ENCODE measurements around the gene NOS1. TPM values are rescaled to one million over a fixed set of nuclear protein-coding genes. Genes with fewer than 3 reads are reported as not detected.
A peak's percentile ranks its signal among the peaks of the same experiment; 100 is the strongest.

The NOS1 gene
- total RNA-seq, 1 donor from 2014 or later, result 0.11 TPM

GRCh38 chr12:117342247-117342646 is 19.2 kb downstream of the NOS1 start:
- Histone ChIP-seq H3K4me2 (no peak overlapping the region), H3K9me3 (ENCODE audit: low read depth) (no peaks in the 10 kb centered on the region), H3F3A (ENCODE audit: low read depth) (no peaks in the 10 kb centered on the region), H3K4me1 (no peaks in the 10 kb centered on the region), H3K36me3 (no peaks in the 10 kb centered on the region), H2AFZ (replicated peaks) (no peak overlapping the region), H3K4me3 (no peak overlapping the region), H4K20me1 (ENCODE audit: low read depth) (no peaks in the 10 kb centered on the region), H3K27me3 (no peaks in the 10 kb centered on the region), H3K79me2 (ENCODE audit: low read depth) (no peaks in the 10 kb centered on the region), H3K9ac (no peak overlapping the region), H3K27ac (no peak overlapping the region)
- Mint-ChIP-seq H3K4me3 (no peak overlapping the region), H3K27ac (no peak overlapping the region), H3K4me1 (no peaks in the 10 kb centered on the region), H3K9me3 (no peaks in the 10 kb centered on the region), H3K27me3 (ENCODE audit: insufficient read depth, low read depth) (peaks cover 2% of the 10 kb centered on the region), H3K36me3 (no peaks in the 10 kb centered on the region)
- no peak for DNase-seq (ENCODE audit: low spot score)
- TF ChIP-seq EZH2 (IDR thresholded peaks at IDR 0.05) (no peak), EZH2phosphoT487 (IDR thresholded peaks at IDR 0.05) (no peak), CTCF (IDR thresholded peaks at IDR 0.05) (no peak)

DNA sequence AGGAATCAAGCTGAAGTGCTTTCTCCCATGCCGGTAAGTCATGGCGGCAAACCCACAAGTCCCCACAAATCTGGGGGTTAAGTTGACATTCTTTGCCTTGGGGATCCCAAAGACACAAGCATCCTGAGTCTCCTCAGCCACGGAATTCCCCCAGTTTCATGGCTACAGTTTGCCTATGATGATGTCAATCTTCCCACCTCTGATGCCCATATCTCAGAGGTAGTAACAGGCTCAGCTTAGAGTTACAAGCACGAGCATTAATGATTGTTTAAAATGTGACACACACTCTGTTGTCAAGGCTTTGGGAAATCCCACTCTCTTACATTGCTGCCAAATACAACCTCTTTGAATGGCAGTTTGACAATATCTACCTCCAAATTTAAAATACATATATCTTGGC is 22.3 kb downstream of the NOS1 start:
- no peaks in the 10 kb centered on the region for H3K36me3 Mint-ChIP-seq
- Histone ChIP-seq H3K79me2 (ENCODE audit: low read depth) (no peaks in the 10 kb centered on the region), H2AFZ (replicated peaks) (peak overlapping the region; percentile 54), H4K20me1 (ENCODE audit: low read depth) (no peaks in the 10 kb centered on the region), H3F3A (ENCODE audit: low read depth) (no peaks in the 10 kb centered on the region), H3K36me3 (no peaks in the 10 kb centered on the region), H3K4me2 (no peak overlapping the region), H3K4me3 (no peak overlapping the region), H3K27me3 (no peaks in the 10 kb centered on the region), H3K9ac (no peak overlapping the region), H3K9me3 (ENCODE audit: low read depth) (no peaks in the 10 kb centered on the region), H3K27ac (no peak overlapping the region), H3K4me1 (peaks cover 2% of the 10 kb centered on the region)
- DNase-seq (ENCODE audit: low spot score), result no peak
- TF ChIP-seq EZH2phosphoT487 (IDR thresholded peaks at IDR 0.05) (no peak), EZH2 (IDR thresholded peaks at IDR 0.05) (no peak), CTCF (IDR thresholded peaks at IDR 0.05) (no peak)
- H3K9me3 Mint-ChIP-seq, result no peaks in the 10 kb centered on the region
- no peak overlapping the region for H3K27ac Mint-ChIP-seq
- no peak overlapping the region for H3K4me3 Mint-ChIP-seq
- peaks cover 4% of the 10 kb centered on the region for H3K27me3 Mint-ChIP-seq (ENCODE audit: insufficient read depth, low read depth)
- peaks cover 12% of the 10 kb centered on the region for H3K4me1 Mint-ChIP-seq

DNA sequence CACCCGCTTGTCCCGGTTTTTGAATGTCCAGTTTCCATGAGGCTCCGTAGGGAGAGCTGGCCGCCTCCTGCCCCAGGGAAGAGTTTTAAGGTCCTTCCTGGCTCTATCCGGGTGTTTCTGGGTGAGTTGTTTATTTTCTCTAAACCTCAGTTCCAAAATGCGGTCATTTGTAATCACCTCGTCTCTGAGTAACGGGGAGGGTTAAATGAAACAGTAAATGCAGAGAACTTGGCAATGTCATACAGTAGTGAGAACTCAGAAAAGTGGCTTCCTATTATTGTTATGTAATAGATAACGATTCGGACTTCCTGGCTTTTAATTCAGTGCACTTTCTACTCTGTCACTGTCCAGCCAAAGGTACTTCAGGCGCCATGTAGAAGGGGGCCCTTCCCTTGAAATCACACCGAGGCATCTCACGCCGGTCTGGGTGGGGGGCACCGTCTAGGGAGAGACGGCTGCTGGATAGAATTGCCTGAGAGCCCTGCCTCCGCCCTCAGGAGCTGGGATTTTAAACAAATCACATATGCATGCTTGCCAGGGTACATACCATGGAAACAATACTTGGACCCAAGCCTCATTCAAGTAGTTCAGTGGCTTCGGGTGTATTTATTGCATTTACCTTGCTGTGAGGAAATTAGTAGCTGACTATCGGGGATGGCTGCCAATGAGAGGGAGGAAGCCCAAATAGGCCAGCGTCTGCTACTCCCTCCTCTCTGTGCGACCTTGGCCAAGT is 26.4 kb downstream of the NOS1 start:
- Histone ChIP-seq H3K36me3 (no peaks in the 10 kb centered on the region), H2AFZ (replicated peaks) (no peak overlapping the region), H3K27me3 (no peaks in the 10 kb centered on the region), H3K9me3 (ENCODE audit: low read depth) (no peaks in the 10 kb centered on the region), H3K4me3 (no peak overlapping the region), H3K79me2 (ENCODE audit: low read depth) (no peaks in the 10 kb centered on the region), H3F3A (ENCODE audit: low read depth) (no peaks in the 10 kb centered on the region), H3K9ac (no peak overlapping the region), H3K27ac (no peak overlapping the region), H4K20me1 (ENCODE audit: low read depth) (no peaks in the 10 kb centered on the region), H3K4me2 (no peak overlapping the region), H3K4me1 (peaks cover 6% of the 10 kb centered on the region)
- Mint-ChIP-seq H3K9me3 (no peaks in the 10 kb centered on the region), H3K36me3 (no peaks in the 10 kb centered on the region), H3K4me1 (peaks cover 20% of the 10 kb centered on the region), H3K4me3 (no peak overlapping the region), H3K27ac (peak overlapping the region; percentile 50), H3K27me3 (ENCODE audit: insufficient read depth, low read depth) (peaks cover 13% of the 10 kb centered on the region)
- no peak for TF ChIP-seq CTCF (IDR thresholded peaks at IDR 0.05)
- no peak for TF ChIP-seq EZH2 (IDR thresholded peaks at IDR 0.05)
- no peak for TF ChIP-seq EZH2phosphoT487 (IDR thresholded peaks at IDR 0.05)
- DNase-seq (ENCODE audit: low spot score), result no peak
